A673 (cell line): Measurements from ENCODE around the gene ACTL8. TPM values are rescaled to one million over a fixed set of nuclear protein-coding genes. Genes with fewer than 3 reads are reported as not detected.

Experiments
- BruUV-seq: library from RNA; stranded (reverse); fragments of 400-500 nt; replicated peaks from 2 replicates; lab custom pipeline; 2021; lab: Mats Ljungman, UMichigan
- CTCF ChIA-PET: fragments of 300-600 bp; sonication (Branson Sonifier 250); formaldehyde crosslinking; loops from one replicate; lab custom pipeline; 2022; ENCODE audit warnings: antibody characterized with exemption; lab: Charles Lee
- POLR2A ChIA-PET: fragments of 300-600 bp; sonication (Branson Sonifier 250); formaldehyde crosslinking; loops from one replicate; lab custom pipeline; 2022; ENCODE audit warnings: antibody characterized with exemption; ENCODE audit not compliant: low non-redundant PET; lab: Charles Lee
- DNase-seq: peaks from one replicate; pipeline ENCODE4 v3.0.0-alpha.2; 2015; ENCODE audit warnings: low spot score
- H3K27ac ChIP-seq: fragments of 200-600 bp; sonication (generic); 2 replicates; pipeline ENCODE4 v1.5.1; 2016; ENCODE audit warnings: mixed run types, low read depth, mild to moderate bottlenecking, mixed read lengths, antibody characterized with exemption, low read length; ENCODE audit not compliant: poor library complexity, severe bottlenecking
- H3K27me3 ChIP-seq: fragments of 200-600 bp; sonication (generic); replicated peaks from 2 replicates; pipeline ENCODE4 v1.6.1; 2017; ENCODE audit warnings: mixed run types, low read depth, mild to moderate bottlenecking, mixed read lengths, antibody characterized with exemption, low read length; ENCODE audit not compliant: insufficient read depth, poor library complexity
- H3K36me3 ChIP-seq: fragments of 200-600 bp; sonication (generic); 2 replicates; pipeline ENCODE4 v1.6.1; 2016; ENCODE audit warnings: mixed run types, mild to moderate bottlenecking, mixed read lengths, antibody characterized with exemption, low read length; ENCODE audit not compliant: insufficient read depth, poor library complexity, severe bottlenecking
- H3K4me1 ChIP-seq: fragments of 200-600 bp; sonication (generic); 2 replicates; pipeline ENCODE4 v1.6.1; 2017; ENCODE audit warnings: mixed run types, mild to moderate bottlenecking, mixed read lengths, antibody characterized with exemption, low read length; ENCODE audit not compliant: insufficient read depth, poor library complexity, severe bottlenecking
- H3K4me3 ChIP-seq: fragments of 200-600 bp; sonication (generic); 2 replicates; pipeline ENCODE4 v1.5.1; 2016; ENCODE audit warnings: low read depth, mixed run types, mild to moderate bottlenecking, mixed read lengths, low read length; ENCODE audit not compliant: poor library complexity, severe bottlenecking
- H3K9me3 ChIP-seq: fragments of 200-600 bp; sonication (generic); 2 replicates; pipeline ENCODE4 v1.6.1; 2016; ENCODE audit warnings: mixed run types, low read depth, mild to moderate bottlenecking, mixed read lengths, antibody characterized with exemption, low read length; ENCODE audit not compliant: poor library complexity, severe bottlenecking
- EZH2 ChIP-seq: fragments of 200-600 bp; sonication (generic); IDR thresholded peaks from 2 replicates; pipeline ENCODE4 v1.6.1; 2017; ENCODE audit warnings: borderline replicate concordance, low read depth, mild to moderate bottlenecking, mixed read lengths, antibody characterized with exemption, low read length; ENCODE audit not compliant: poor library complexity, severe bottlenecking
- intact Hi-C: fragments of 100-400 bp; cut with micrococcal nuclease; formaldehyde crosslinking; loops from one replicate; pipeline ENCODE4 v1.10.0; 2022; ENCODE audit not compliant: unreplicated experiment
- total RNA-seq: library from RNA; stranded (reverse); gene quantifications from 2 replicates; pipeline ENCODE4 v1.2.3, GENCODE V29; 2021
- TF ChIP-seq, protein P1 (sequence below): fragments of 300-800, 200-600 bp; sonication (generic); conservative IDR thresholded peaks from 2 replicates; pipeline ENCODE4 v1.5.1; 2017; ENCODE audit warnings: low read depth, mild to moderate bottlenecking, antibody characterized with exemption, low read length, moderate library complexity, mixed read lengths

Gene ACTL8
- total RNA-seq, 1 experiment from 2014 or later, result 0.28 TPM

DNA sequence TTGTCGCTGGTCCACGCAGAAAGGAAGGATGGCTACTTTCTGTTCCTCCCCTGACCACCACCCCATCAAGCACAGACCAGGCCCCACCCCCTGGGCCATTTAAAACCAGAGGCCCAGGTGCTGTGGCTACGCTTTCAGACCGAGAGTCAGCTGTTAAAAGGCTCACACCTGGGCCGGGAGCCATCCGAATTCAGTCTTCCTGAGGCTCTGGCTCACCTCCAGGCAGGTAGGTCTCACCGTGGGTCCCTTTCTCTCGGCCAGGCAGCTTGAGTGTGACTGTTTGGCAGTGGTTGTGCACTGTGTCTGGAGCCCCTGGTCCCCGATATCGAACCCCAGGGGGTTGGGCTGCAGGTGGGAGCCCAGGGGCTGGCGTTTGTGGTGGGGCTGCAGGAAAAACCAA lies 7.2 kb downstream of the ACTL8 start:
- DNase-seq, result no peak
- Histone ChIP-seq H3K36me3 (no peaks in the 10 kb centered on the region), H3K27me3 (no peaks in the 10 kb centered on the region), H3K4me3 (no peak overlapping the region), H3K27ac (no peak overlapping the region), H3K4me1 (no peaks in the 10 kb centered on the region), H3K9me3 (peaks cover 15% of the 10 kb centered on the region)
- TF ChIP-seq, protein P1, sequence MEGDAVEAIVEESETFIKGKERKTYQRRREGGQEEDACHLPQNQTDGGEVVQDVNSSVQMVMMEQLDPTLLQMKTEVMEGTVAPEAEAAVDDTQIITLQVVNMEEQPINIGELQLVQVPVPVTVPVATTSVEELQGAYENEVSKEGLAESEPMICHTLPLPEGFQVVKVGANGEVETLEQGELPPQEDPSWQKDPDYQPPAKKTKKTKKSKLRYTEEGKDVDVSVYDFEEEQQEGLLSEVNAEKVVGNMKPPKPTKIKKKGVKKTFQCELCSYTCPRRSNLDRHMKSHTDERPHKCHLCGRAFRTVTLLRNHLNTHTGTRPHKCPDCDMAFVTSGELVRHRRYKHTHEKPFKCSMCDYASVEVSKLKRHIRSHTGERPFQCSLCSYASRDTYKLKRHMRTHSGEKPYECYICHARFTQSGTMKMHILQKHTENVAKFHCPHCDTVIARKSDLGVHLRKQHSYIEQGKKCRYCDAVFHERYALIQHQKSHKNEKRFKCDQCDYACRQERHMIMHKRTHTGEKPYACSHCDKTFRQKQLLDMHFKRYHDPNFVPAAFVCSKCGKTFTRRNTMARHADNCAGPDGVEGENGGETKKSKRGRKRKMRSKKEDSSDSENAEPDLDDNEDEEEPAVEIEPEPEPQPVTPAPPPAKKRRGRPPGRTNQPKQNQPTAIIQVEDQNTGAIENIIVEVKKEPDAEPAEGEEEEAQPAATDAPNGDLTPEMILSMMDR, result no peak
- no peak for TF ChIP-seq EZH2
- intact Hi-C loops, result no loop called here
- CTCF ChIA-PET, result interaction anchor here (1.0 kb wide), 1 partner anchor 108 kb away, joined by 3 read pairs; no protein-coding TSS in a partner anchor
- BruUV-seq, result no TSS peak
- POLR2A ChIA-PET, result no interaction called here

- Histone ChIP-seq H3K36me3 (no peaks in the 10 kb centered on the region), H3K4me1 (no peaks in the 10 kb centered on the region), H3K4me3 (no peak overlapping the region), H3K27ac (no peak overlapping the region), H3K27me3 (no peaks in the 10 kb centered on the region), H3K9me3 (peaks cover 14% of the 10 kb centered on the region)
- POLR2A ChIA-PET, result interaction anchor here (0.7 kb wide), 1 partner anchor 20 kb away, joined by 3 read pairs; no protein-coding TSS in a partner anchor
- BruUV-seq, result no TSS peak
- no peak for TF ChIP-seq EZH2
- TF ChIP-seq, protein P1, result no peak
- CTCF ChIA-PET, result no interaction called here
- no peak for DNase-seq
- intact Hi-C loops, result no loop called here
These were observed 8.3 kb downstream of the ACTL8 start for GRCh38 chr1:17763417-17763816.

DNA sequence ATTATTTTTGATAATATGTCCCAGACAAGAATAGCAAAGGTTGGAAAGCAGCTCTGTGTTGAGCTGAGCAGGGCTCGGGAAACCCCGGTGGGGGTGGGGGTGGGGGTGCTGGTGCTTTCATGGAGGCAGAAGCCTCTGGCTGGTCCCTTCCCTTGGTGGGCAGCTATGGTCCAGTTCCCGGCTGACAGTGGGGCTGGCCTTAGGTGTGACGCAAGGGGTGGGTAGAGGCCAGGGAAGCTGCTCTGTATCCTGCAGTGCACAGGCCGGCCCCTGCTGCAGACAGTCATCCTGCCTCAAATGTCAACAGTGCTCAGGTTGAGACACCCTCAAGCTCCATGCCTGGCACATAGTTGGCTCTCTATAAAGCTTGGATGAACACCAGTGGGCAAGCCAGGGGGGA lies 8.9 kb downstream of the ACTL8 start:
- TF ChIP-seq, protein P1, result no peak
- no peak for TF ChIP-seq EZH2
- no peaks in the 10 kb centered on the region for H3K36me3 ChIP-seq
- H3K4me3 ChIP-seq, result no peak overlapping the region
- DNase-seq, result no peak
- POLR2A ChIA-PET, result interaction anchor here (0.7 kb wide), 1 partner anchor 20 kb away, joined by 3 read pairs; no protein-coding TSS in a partner anchor
- CTCF ChIA-PET, result interaction anchor here (0.6 kb wide), 1 partner anchor 13 kb away, joined by 3 read pairs; no protein-coding TSS in a partner anchor
- H3K9me3 ChIP-seq, result peaks cover 8% of the 10 kb centered on the region
- no peaks in the 10 kb centered on the region for H3K27me3 ChIP-seq
- H3K4me1 ChIP-seq, result no peaks in the 10 kb centered on the region
- H3K27ac ChIP-seq, result no peak overlapping the region
- intact Hi-C loops, result no loop called here
- no TSS peak for BruUV-seq
